Measurements from ENCODE around the gene CENPM.
A peak's percentile ranks its signal among the peaks of the same experiment; 100 is the strongest.

CENPM gene
- 2.2 to 13.3 reads per million in 2 donors for total RNA-seq

- peak; percentile 77 for DNase-seq
Observed at GRCh38 chr22:41946629-41947423, at the start of gene CENPM. CENPM (minus strand) TSS chr22:41947152; CDS start chr22:41947076, 76 bp downstream.

- DNase-seq, result no peak
Observed at GRCh38 chr22:41995211-41995610, 48.3 kb upstream of the CENPM start.

GRCh38 chr22:41992496-41992895 lies 45.5 kb upstream of the CENPM start:
- no peak for DNase-seq

GRCh38 chr22:41991111-41991510 lies 44.2 kb upstream of the CENPM start:
- no peak for DNase-seq

- DNase-seq, result no peak
Observed at GRCh38 chr22:41989246-41989645, 42.3 kb upstream of the CENPM start.

GRCh38 chr22:41987276-41987675 lies 40.3 kb upstream of the CENPM start:
- no peak for DNase-seq

GRCh38 chr22:41983513-41984405 lies 36.8 kb upstream of the CENPM start:
- no peak for DNase-seq

GRCh38 chr22:41982865-41983264 lies 35.9 kb upstream of the CENPM start:
- no peak for DNase-seq

GRCh38 chr22:41979423-41980250 lies 32.7 kb upstream of the CENPM start:
- no peak for DNase-seq

- DNase-seq, result no peak
Observed at GRCh38 chr22:41978732-41979131, 31.8 kb upstream of the CENPM start.

- DNase-seq, result no peak
Observed at GRCh38 chr22:41976961-41977566, 30.1 kb upstream of the CENPM start.

- peak; percentile 37 for DNase-seq
Observed at GRCh38 chr22:41976070-41976901, 29.3 kb upstream of the CENPM start.

- DNase-seq, result no peak
Observed at GRCh38 chr22:41975299-41976069, 28.5 kb upstream of the CENPM start.

- no peak for DNase-seq
Observed at GRCh38 chr22:41974691-41975290, 27.8 kb upstream of the CENPM start.

GRCh38 chr22:41971431-41971830 lies 24.5 kb upstream of the CENPM start:
- DNase-seq, result no peak

- DNase-seq, result no peak
Observed at GRCh38 chr22:41970601-41971000, 23.6 kb upstream of the CENPM start.

GRCh38 chr22:41969110-41969646 lies 22.2 kb upstream of the CENPM start, which contains the start of gene SEPTIN3:
SEPTIN3 (plus strand) TSS chr22:41969443; CDS start chr22:41971493, 2,050 bp downstream.
- no peak for DNase-seq

- DNase-seq, result no peak
Observed at GRCh38 chr22:41968601-41969000, 21.6 kb upstream of the CENPM start.

- no peak for DNase-seq
Observed at GRCh38 chr22:41966607-41967240, 19.8 kb upstream of the CENPM start.

Measured in T-helper 9 cell (primary cell).